GM12873 (cell line): ENCODE measurements around the gene HAUS1.

Experiments used
- TF ChIP-seq, protein P1 (sequence below): IDR thresholded peaks from 2 replicates; pipeline ENCODE4 v1.5.1; 2012; ENCODE audit warnings: low read depth, mild to moderate bottlenecking, moderate library complexity, low read length, control low read depth; ENCODE audit not compliant: insufficient read depth; ENCODE audit errors: missing control alignments

HAUS1 gene, protein sequence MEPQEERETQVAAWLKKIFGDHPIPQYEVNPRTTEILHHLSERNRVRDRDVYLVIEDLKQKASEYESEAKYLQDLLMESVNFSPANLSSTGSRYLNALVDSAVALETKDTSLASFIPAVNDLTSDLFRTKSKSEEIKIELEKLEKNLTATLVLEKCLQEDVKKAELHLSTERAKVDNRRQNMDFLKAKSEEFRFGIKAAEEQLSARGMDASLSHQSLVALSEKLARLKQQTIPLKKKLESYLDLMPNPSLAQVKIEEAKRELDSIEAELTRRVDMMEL

GRCh38 chr18:46104128-46104911, at the start of gene HAUS1:
HAUS1 (plus strand) TSS chr18:46104385; CDS start chr18:46104412, 27 bp downstream.
- TF ChIP-seq, protein P1, sequence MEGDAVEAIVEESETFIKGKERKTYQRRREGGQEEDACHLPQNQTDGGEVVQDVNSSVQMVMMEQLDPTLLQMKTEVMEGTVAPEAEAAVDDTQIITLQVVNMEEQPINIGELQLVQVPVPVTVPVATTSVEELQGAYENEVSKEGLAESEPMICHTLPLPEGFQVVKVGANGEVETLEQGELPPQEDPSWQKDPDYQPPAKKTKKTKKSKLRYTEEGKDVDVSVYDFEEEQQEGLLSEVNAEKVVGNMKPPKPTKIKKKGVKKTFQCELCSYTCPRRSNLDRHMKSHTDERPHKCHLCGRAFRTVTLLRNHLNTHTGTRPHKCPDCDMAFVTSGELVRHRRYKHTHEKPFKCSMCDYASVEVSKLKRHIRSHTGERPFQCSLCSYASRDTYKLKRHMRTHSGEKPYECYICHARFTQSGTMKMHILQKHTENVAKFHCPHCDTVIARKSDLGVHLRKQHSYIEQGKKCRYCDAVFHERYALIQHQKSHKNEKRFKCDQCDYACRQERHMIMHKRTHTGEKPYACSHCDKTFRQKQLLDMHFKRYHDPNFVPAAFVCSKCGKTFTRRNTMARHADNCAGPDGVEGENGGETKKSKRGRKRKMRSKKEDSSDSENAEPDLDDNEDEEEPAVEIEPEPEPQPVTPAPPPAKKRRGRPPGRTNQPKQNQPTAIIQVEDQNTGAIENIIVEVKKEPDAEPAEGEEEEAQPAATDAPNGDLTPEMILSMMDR = no peak

GRCh38 chr18:46054956-46055837, 49.0 kb upstream of the HAUS1 start:
- TF ChIP-seq, protein P1 = no peak

DNA sequence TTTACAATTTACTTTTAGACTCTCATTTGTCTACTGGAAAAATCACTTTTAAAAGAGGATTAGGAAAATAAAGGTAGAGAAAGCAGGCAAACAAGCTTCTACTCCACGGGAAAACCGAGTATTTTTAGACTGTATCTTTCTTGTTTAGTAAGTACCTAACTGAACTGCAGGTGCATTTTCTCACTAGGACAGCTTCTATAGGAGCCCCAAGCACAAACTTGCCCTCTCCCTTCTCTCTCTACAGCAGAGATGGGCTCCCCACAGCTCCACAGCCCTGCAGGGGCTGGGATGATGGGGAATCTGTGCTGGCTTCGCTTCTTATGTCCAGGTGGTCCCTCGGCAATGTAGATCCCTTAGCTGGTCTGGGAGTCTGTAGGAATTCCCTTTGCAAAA, 48.4 kb upstream of the HAUS1 start:
- TF ChIP-seq, protein P1 = no peak

DNA sequence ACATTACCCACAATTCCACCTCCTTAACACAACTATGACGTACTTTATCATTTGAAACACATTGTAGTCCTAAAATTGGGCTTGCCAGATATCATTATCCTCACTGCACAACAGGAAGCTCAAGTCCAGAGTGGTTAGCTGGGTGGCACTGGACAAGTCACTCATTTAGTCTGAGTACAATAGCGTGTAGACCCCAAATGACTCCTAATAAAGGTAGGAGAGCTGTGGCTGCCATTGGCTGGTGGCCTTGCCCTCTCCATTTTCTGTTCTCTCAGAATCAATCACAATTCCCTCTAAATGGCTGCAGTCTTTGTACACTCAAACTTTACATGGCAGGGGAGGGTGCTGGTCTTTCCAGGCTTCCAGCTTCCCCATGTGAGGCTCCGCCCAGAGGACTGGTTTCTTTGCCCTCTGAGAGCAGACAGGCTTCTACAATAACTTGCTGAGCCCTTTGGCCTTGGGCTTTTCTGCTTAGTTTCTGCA, 43.8 kb upstream of the HAUS1 start:
- TF ChIP-seq, protein P1 = no peak

DNA sequence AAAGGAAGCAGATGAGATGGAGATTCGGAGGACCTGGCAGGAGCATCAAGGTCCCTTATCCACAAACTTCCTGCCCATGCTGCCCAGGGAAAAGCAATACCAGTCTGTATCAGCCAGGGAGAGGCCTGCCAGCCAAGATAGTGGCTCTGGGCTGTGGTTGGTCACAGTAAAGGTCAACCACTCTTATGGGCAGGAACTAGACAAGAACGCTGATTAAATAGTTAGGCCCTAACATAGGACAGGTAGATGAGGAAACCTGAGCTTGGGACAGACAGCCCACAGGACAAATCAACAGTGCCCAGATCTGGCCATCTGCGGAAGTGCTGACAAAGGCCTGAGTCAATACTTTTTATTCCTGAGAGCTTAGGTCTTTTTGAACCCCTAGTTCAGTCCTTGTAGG, 42.8 kb upstream of the HAUS1 start:
- TF ChIP-seq, protein P1 = no peak

DNA sequence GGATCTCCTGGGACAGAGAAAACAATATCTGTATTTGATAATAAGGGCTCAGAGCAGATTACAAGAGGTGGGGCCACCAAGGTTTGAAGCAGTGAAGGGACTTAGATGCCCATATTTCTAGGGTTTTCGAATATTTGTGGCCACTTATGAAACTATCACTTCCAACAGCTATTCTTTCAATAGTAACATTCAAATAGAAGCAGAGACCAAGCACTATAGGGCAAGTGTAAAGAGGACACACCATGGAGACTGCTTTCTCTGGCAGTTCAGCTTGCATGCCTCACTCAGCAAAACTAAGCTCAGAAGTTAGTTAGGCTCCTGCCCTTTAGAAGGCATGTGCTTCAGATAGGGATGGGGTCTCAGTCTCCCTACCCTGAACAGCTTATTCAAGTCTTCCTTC, 42.4 kb upstream of the HAUS1 start:
- TF ChIP-seq, protein P1 = no peak
